Effector memory CD4-positive, alpha-beta T cell (primary cell): ENCODE data around the gene MEG3.

Experiments
- DNase-seq, 3 donors: peaks; one replicate each; pipeline ENCODE4 v3.0.0-alpha.2; 2020
- H3K27ac ChIP-seq: 2 replicates; pipeline ENCODE4 v1.7.0; 2013; ENCODE audit warnings: mild to moderate bottlenecking, low read length, moderate library complexity; ENCODE audit not compliant: insufficient read depth, poor library complexity, severe bottlenecking
- H3K27me3 ChIP-seq: replicated peaks from 2 replicates; pipeline ENCODE4 v1.7.0; 2013; ENCODE audit warnings: mild to moderate bottlenecking, low read length; ENCODE audit not compliant: insufficient read depth, control insufficient read depth, poor library complexity, severe bottlenecking
- H3K36me3 ChIP-seq: 2 replicates; pipeline ENCODE4 v1.7.0; 2013; ENCODE audit warnings: mild to moderate bottlenecking, low read length, moderate library complexity; ENCODE audit not compliant: control insufficient read depth, insufficient read depth
- H3K4me1 ChIP-seq: 2 replicates; pipeline ENCODE4 v1.7.0; 2013; ENCODE audit warnings: low read length, mild to moderate bottlenecking; ENCODE audit not compliant: control insufficient read depth, insufficient read depth, poor library complexity, severe bottlenecking
- H3K4me3 ChIP-seq: 2 replicates; pipeline ENCODE4 v1.7.0; 2013; ENCODE audit warnings: low read length, low read depth, mild to moderate bottlenecking; ENCODE audit not compliant: insufficient read depth, poor library complexity, severe bottlenecking
- H3K9me3 ChIP-seq: 2 replicates; pipeline ENCODE4 v1.7.0; 2013; ENCODE audit warnings: mild to moderate bottlenecking, low read length, moderate library complexity; ENCODE audit not compliant: control insufficient read depth

The MEG3 gene

GRCh38 chr14:100802766-100803165 lies 23.2 kb upstream of the MEG3 start:
- Histone ChIP-seq H3K27ac (no peak overlapping the region), H3K9me3 (no peaks in the 10 kb centered on the region), H3K4me3 (no peak overlapping the region), H3K36me3 (no peaks in the 10 kb centered on the region), H3K4me1 (no peaks in the 10 kb centered on the region), H3K27me3 (no peaks in the 10 kb centered on the region)
- DNase-seq, result no peak

GRCh38 chr14:100803226-100803625 lies 22.7 kb upstream of the MEG3 start:
- Histone ChIP-seq H3K27me3 (no peaks in the 10 kb centered on the region), H3K9me3 (peaks cover 2% of the 10 kb centered on the region), H3K27ac (no peak overlapping the region), H3K4me3 (no peak overlapping the region), H3K36me3 (no peaks in the 10 kb centered on the region), H3K4me1 (no peaks in the 10 kb centered on the region)
- no peak for DNase-seq

GRCh38 chr14:100803676-100804075 lies 22.2 kb upstream of the MEG3 start:
- H3K4me1 ChIP-seq, result no peaks in the 10 kb centered on the region
- no peaks in the 10 kb centered on the region for H3K36me3 ChIP-seq
- no peak overlapping the region for H3K27ac ChIP-seq
- peaks cover 3% of the 10 kb centered on the region for H3K9me3 ChIP-seq
- no peak overlapping the region for H3K4me3 ChIP-seq
- H3K27me3 ChIP-seq, result no peaks in the 10 kb centered on the region
- DNase-seq, result no peak

DNA sequence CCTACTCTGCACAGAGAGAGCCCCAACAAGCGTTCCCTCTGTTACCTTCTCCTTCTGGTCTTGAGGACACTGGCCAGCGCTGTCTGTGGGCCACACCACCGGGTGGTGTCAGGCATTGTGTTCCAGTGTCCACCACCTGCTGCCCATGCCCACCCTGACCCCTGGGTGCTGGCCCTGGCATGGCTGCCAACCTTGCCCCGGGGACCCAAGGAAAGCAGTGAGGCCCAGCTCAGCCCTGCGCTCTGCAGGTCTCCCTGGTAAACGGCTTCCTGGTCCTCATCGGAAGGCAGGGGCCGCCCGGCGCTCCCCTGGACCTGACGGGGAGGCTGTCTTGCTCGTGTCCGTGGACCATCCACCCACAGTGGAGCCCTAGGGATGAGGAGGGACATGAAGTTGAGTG lies 21.8 kb upstream of the MEG3 start:
- Histone ChIP-seq H3K9me3 (peaks cover 3% of the 10 kb centered on the region), H3K4me3 (no peak overlapping the region), H3K36me3 (no peaks in the 10 kb centered on the region), H3K27me3 (no peaks in the 10 kb centered on the region), H3K4me1 (no peaks in the 10 kb centered on the region), H3K27ac (no peak overlapping the region)
- no peak for DNase-seq

DNA sequence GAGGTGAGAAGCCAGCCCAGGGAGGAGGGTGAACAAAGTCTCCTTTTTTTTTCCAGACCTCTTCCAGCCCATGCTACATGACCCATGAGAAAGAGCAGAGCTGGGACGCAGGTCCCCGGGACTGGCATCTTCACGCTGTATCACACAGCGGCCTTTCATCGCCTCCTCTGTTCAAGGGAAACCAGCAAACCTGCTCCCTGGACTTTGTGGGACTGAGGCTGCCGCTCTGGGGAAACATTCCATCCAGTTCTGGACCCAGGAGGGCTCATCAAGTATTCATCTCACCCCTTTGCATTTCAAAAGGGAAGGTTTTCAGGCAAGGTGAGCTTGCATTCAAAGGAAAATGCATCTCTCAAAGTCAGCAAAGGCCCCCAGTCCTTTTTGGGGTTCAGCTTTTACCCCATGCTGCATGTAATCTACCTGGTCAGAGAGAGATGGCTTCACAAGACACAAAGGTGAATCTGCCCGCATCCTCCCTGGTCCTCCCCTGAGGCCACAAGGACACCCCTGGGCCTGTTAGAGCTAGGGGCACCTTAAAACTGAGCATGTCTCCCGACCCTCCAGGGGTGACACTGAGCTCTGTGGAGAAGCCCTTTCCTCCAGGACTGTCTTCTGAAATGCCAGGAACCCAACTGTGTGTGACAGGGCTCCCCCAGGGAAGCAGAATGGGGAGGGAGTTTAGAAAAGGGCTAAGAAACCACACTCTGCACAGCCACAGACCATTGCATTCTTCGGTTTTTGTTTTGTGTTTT lies 21.2 kb upstream of the MEG3 start:
- no peak for DNase-seq
- Histone ChIP-seq H3K36me3 (no peaks in the 10 kb centered on the region), H3K4me1 (no peaks in the 10 kb centered on the region), H3K9me3 (peaks cover 3% of the 10 kb centered on the region), H3K27ac (no peak overlapping the region), H3K27me3 (no peaks in the 10 kb centered on the region), H3K4me3 (no peak overlapping the region)

DNA sequence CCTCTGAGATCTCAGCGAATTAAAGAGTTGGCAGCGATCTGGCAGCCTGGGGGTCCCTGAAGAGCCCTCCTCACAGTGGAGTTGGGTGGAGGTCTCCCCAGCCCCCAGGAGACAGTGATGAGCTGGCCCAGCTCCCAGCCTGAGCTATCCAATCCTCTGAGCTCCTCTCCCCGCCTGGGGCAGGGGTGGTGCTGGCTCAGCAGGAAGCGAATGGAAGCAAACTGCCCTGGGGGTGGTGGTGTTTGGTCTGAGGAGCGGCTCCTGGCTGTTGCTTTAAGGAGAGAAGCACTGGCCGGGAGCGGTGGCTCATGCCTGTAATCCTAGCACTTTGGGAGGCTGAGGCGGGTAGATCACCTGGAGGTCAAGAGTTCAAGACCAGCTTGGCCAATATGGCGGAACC lies 19.5 kb upstream of the MEG3 start:
- no peak for DNase-seq
- Histone ChIP-seq H3K27me3 (no peaks in the 10 kb centered on the region), H3K9me3 (peaks cover 3% of the 10 kb centered on the region), H3K36me3 (no peaks in the 10 kb centered on the region), H3K4me1 (no peaks in the 10 kb centered on the region), H3K27ac (no peak overlapping the region), H3K4me3 (no peak overlapping the region)

GRCh38 chr14:100807496-100807895 lies 18.4 kb upstream of the MEG3 start:
- no peaks in the 10 kb centered on the region for H3K36me3 ChIP-seq
- H3K27me3 ChIP-seq, result no peaks in the 10 kb centered on the region
- H3K27ac ChIP-seq, result no peak overlapping the region
- H3K4me3 ChIP-seq, result no peak overlapping the region
- DNase-seq, result no peak
- H3K4me1 ChIP-seq, result no peaks in the 10 kb centered on the region
- H3K9me3 ChIP-seq, result peaks cover 3% of the 10 kb centered on the region

DNA sequence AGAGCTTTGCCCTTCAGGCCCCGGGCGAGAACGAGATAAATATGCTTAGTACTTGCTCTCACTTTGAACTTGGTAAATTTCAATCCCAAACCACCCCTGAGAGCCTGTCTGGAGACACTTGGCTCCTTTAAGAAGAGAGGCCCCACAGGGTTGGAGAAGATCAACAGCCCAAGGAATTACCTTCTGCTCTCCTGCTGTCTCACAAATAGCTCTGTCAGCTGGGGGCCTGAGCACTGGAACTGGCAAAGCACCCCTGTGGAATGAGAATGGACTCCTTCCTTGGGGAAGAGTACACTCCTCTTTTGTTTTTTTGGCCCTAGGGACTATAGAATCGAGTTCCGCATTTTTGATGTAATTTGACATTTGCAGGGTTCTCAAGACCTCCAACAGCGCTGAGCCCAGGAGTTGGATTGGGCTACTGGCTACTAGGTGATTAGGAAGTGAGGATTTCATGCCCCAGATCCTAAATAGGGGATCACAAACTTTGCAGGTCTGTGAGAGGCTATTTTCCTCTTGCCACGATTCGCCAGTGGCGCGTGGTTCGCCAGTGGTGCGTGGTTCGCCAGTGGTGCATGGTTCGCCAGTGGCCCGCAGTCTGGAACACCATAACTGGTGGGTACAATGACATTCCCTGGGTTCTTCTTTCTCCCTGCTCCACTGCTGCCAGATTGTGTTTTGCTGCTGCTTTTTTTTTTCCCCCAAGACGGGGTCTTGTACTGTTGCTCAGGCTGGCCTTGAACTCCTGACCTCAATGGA lies 17.8 kb upstream of the MEG3 start:
- Histone ChIP-seq H3K27ac (no peak overlapping the region), H3K27me3 (no peaks in the 10 kb centered on the region), H3K4me1 (no peaks in the 10 kb centered on the region), H3K9me3 (peaks cover 3% of the 10 kb centered on the region), H3K4me3 (no peak overlapping the region), H3K36me3 (no peaks in the 10 kb centered on the region)
- no peak for DNase-seq

- H3K36me3 ChIP-seq, result no peaks in the 10 kb centered on the region
- H3K27me3 ChIP-seq, result no peaks in the 10 kb centered on the region
- no peak for DNase-seq
- H3K4me1 ChIP-seq, result no peaks in the 10 kb centered on the region
- H3K9me3 ChIP-seq, result peaks cover 3% of the 10 kb centered on the region
- no peak overlapping the region for H3K4me3 ChIP-seq
- no peak overlapping the region for H3K27ac ChIP-seq
Observed at GRCh38 chr14:100810435-100810834, 15.5 kb upstream of the MEG3 start.

GRCh38 chr14:100810861-100811461 lies 15.0 kb upstream of the MEG3 start:
- H3K36me3 ChIP-seq, result no peaks in the 10 kb centered on the region

More at GRCh38 chr14:100810861-100811461, 15.0 kb upstream of the MEG3 start:
- DNase-seq, result no peak
- Histone ChIP-seq H3K9me3 (peaks cover 3% of the 10 kb centered on the region), H3K27me3 (peaks cover 2% of the 10 kb centered on the region), H3K4me1 (no peaks in the 10 kb centered on the region), H3K27ac (no peak overlapping the region), H3K4me3 (no peak overlapping the region)
